ENCODE results near the gene ZNF587. TPM values are rescaled to one million over a fixed set of nuclear protein-coding genes. Genes with fewer than 3 reads are reported as not detected.
A peak's percentile ranks its signal among the peaks of the same experiment; 100 is the strongest.

Gene ZNF587
- total and polyA plus RNA-seq, 2 of the 13 experiments (the other 11 are each of a cell fraction or from before 2014, with no cell fraction given) = 8.7 to 17.5 TPM

- TF ChIP-seq HMG20A (CRISPR knock-in tag; IDR thresholded peaks at IDR 0.05; ENCODE audit: borderline replicate concordance) (no peak), HOXA5 (CRISPR knock-in tag; IDR thresholded peaks at IDR 0.05) (no peak), PHF21A (CRISPR knock-in tag; IDR thresholded peaks at IDR 0.05) (no peak), PAWR (CRISPR knock-in tag; IDR thresholded peaks at IDR 0.05; ENCODE audit: borderline replicate concordance) (no peak), ASH2L (IDR thresholded peaks at IDR 0.05; ENCODE audit: insufficient read length, low read depth, low read length) (peak; percentile 43), PRDM10 (CRISPR knock-in tag; IDR thresholded peaks at IDR 0.05; ENCODE audit: low read depth) (peak; percentile 93), ZNF7 (CRISPR knock-in tag; IDR thresholded peaks at IDR 0.05) (no peak), ZNF800 (CRISPR knock-in tag; IDR thresholded peaks at IDR 0.05) (no peak)
- TF ChIP-seq, protein P1, sequence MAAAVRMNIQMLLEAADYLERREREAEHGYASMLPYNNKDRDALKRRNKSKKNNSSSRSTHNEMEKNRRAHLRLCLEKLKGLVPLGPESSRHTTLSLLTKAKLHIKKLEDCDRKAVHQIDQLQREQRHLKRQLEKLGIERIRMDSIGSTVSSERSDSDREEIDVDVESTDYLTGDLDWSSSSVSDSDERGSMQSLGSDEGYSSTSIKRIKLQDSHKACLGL (CRISPR knock-in tag; IDR thresholded peaks at IDR 0.05) = peak; percentile 34; the same call in 1 of the 2 replicates
- TF ChIP-seq, protein P2, sequence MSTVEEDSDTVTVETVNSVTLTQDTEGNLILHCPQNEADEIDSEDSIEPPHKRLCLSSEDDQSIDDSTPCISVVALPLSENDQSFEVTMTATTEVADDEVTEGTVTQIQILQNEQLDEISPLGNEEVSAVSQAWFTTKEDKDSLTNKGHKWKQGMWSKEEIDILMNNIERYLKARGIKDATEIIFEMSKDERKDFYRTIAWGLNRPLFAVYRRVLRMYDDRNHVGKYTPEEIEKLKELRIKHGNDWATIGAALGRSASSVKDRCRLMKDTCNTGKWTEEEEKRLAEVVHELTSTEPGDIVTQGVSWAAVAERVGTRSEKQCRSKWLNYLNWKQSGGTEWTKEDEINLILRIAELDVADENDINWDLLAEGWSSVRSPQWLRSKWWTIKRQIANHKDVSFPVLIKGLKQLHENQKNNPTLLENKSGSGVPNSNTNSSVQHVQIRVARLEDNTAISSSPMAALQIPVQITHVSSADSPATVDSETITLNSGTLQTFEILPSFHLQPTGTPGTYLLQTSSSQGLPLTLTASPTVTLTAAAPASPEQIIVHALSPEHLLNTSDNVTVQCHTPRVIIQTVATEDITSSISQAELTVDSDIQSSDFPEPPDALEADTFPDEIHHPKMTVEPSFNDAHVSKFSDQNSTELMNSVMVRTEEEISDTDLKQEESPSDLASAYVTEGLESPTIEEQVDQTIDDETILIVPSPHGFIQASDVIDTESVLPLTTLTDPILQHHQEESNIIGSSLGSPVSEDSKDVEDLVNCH (CRISPR knock-in tag; IDR thresholded peaks at IDR 0.05) = no peak
- TF ChIP-seq, protein P3, sequence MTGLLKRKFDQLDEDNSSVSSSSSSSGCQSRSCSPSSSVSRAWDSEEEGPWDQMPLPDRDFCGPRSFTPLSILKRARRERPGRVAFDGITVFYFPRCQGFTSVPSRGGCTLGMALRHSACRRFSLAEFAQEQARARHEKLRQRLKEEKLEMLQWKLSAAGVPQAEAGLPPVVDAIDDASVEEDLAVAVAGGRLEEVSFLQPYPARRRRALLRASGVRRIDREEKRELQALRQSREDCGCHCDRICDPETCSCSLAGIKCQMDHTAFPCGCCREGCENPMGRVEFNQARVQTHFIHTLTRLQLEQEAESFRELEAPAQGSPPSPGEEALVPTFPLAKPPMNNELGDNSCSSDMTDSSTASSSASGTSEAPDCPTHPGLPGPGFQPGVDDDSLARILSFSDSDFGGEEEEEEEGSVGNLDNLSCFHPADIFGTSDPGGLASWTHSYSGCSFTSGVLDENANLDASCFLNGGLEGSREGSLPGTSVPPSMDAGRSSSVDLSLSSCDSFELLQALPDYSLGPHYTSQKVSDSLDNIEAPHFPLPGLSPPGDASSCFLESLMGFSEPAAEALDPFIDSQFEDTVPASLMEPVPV (CRISPR knock-in tag; IDR thresholded peaks at IDR 0.05) = peak; percentile 61; the same call in 1 of the 2 replicates
- TF ChIP-seq, protein P4, sequence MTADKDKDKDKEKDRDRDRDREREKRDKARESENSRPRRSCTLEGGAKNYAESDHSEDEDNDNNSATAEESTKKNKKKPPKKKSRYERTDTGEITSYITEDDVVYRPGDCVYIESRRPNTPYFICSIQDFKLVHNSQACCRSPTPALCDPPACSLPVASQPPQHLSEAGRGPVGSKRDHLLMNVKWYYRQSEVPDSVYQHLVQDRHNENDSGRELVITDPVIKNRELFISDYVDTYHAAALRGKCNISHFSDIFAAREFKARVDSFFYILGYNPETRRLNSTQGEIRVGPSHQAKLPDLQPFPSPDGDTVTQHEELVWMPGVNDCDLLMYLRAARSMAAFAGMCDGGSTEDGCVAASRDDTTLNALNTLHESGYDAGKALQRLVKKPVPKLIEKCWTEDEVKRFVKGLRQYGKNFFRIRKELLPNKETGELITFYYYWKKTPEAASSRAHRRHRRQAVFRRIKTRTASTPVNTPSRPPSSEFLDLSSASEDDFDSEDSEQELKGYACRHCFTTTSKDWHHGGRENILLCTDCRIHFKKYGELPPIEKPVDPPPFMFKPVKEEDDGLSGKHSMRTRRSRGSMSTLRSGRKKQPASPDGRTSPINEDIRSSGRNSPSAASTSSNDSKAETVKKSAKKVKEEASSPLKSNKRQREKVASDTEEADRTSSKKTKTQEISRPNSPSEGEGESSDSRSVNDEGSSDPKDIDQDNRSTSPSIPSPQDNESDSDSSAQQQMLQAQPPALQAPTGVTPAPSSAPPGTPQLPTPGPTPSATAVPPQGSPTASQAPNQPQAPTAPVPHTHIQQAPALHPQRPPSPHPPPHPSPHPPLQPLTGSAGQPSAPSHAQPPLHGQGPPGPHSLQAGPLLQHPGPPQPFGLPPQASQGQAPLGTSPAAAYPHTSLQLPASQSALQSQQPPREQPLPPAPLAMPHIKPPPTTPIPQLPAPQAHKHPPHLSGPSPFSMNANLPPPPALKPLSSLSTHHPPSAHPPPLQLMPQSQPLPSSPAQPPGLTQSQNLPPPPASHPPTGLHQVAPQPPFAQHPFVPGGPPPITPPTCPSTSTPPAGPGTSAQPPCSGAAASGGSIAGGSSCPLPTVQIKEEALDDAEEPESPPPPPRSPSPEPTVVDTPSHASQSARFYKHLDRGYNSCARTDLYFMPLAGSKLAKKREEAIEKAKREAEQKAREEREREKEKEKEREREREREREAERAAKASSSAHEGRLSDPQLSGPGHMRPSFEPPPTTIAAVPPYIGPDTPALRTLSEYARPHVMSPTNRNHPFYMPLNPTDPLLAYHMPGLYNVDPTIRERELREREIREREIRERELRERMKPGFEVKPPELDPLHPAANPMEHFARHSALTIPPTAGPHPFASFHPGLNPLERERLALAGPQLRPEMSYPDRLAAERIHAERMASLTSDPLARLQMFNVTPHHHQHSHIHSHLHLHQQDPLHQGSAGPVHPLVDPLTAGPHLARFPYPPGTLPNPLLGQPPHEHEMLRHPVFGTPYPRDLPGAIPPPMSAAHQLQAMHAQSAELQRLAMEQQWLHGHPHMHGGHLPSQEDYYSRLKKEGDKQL (CRISPR knock-in tag; IDR thresholded peaks at IDR 0.05; ENCODE audit: low read depth) = no peak
These were observed 35.0 kb upstream of the ZNF587 start, which contains the start of gene ZNF552 (continued) for GRCh38 chr19:57814505-57815246.
